TTC549 (cell line): ENCODE data around the gene ESYT1.

Source experiments
- FAIRE-seq: peaks from 2 replicates; lab custom pipeline; 2012; peaks lifted over from hg19 to GRCh38; lab: Jason Lieb, UNC

The ESYT1 gene, protein sequence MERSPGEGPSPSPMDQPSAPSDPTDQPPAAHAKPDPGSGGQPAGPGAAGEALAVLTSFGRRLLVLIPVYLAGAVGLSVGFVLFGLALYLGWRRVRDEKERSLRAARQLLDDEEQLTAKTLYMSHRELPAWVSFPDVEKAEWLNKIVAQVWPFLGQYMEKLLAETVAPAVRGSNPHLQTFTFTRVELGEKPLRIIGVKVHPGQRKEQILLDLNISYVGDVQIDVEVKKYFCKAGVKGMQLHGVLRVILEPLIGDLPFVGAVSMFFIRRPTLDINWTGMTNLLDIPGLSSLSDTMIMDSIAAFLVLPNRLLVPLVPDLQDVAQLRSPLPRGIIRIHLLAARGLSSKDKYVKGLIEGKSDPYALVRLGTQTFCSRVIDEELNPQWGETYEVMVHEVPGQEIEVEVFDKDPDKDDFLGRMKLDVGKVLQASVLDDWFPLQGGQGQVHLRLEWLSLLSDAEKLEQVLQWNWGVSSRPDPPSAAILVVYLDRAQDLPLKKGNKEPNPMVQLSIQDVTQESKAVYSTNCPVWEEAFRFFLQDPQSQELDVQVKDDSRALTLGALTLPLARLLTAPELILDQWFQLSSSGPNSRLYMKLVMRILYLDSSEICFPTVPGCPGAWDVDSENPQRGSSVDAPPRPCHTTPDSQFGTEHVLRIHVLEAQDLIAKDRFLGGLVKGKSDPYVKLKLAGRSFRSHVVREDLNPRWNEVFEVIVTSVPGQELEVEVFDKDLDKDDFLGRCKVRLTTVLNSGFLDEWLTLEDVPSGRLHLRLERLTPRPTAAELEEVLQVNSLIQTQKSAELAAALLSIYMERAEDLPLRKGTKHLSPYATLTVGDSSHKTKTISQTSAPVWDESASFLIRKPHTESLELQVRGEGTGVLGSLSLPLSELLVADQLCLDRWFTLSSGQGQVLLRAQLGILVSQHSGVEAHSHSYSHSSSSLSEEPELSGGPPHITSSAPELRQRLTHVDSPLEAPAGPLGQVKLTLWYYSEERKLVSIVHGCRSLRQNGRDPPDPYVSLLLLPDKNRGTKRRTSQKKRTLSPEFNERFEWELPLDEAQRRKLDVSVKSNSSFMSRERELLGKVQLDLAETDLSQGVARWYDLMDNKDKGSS

GRCh38 chr12:56127888-56128669 is at the start of gene ESYT1:
TSS of gene ESYT1 (plus strand) at chr12:56128267. CDS start at chr12:56128320, 53 bp downstream.
- peak; percentile 95 for FAIRE-seq

- no peak for FAIRE-seq
Measured at GRCh38 chr12:56078427-56078826, 49.6 kb upstream of the ESYT1 start.

GRCh38 chr12:56078931-56079722 is 48.9 kb upstream of the ESYT1 start:
- no peak for FAIRE-seq

DNA sequence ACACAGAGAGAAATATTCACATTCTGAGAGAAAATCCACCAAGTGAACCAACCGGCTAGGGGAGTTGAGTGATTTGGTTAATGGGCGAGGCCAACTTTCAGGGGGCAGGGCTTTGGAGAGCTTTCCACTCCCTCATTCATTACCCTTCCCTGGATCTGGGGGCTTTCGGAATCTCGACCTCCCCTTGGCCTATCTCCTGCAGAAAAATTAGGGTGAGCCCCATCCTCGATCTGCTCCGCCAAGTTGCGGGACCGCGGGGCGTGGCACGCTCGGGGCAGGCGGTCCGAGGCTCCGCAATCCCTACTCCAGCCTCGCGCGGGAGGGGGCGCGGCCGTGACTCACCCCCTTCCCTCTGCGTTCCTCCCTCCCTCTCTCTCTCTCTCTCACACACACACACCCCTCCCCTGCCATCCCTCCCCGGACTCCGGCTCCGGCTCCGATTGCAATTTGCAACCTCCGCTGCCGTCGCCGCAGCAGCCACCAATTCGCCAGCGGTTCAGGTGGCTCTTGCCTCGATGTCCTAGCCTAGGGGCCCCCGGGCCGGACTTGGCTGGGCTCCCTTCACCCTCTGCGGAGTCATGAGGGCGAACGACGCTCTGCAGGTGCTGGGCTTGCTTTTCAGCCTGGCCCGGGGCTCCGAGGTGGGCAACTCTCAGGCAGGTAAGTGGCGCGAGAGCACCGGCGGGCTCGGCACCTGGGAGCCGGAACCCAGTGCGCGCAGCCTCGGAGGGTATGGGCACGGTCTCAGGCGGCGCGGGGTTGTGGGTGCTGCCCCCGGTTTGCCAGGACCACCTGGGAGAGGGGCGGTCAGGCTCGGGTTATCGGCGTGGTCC is 48.1 kb upstream of the ESYT1 start, which contains the start of gene ERBB3:
TSS of gene ERBB3 (plus strand) at position 443 of the 833 bp plus-strand sequence. CDS start at position 579, 136 bp downstream.
- no peak for FAIRE-seq

DNA sequence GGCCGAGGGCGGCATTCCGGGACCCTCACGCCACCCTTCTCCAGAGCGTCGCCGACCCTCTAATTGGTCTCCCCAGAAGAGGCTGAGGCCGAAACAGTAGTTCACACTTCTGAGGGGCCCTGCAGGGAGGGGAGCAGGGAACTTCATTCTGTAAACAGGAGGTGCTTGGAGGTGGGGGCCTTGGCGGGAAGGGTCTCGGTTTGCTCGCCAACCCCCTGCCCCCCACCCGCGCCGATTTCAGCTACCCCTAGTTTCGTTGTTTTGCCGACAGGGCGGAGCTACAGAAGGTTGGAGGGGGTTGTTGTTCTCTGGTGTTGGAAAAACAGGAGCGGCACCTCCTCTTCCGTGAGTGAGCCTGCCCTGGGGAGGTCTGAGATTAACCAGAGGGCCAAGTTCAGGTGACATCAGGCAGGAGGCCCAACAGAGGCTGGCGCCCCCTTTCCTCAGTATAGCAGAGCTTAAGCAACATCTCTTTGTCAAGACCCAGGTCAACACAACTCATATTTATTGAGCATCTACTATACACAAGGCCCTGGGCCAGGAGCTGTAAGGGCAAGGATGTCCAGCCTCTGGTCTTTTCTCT is 47.4 kb upstream of the ESYT1 start:
- FAIRE-seq: no peak

DNA sequence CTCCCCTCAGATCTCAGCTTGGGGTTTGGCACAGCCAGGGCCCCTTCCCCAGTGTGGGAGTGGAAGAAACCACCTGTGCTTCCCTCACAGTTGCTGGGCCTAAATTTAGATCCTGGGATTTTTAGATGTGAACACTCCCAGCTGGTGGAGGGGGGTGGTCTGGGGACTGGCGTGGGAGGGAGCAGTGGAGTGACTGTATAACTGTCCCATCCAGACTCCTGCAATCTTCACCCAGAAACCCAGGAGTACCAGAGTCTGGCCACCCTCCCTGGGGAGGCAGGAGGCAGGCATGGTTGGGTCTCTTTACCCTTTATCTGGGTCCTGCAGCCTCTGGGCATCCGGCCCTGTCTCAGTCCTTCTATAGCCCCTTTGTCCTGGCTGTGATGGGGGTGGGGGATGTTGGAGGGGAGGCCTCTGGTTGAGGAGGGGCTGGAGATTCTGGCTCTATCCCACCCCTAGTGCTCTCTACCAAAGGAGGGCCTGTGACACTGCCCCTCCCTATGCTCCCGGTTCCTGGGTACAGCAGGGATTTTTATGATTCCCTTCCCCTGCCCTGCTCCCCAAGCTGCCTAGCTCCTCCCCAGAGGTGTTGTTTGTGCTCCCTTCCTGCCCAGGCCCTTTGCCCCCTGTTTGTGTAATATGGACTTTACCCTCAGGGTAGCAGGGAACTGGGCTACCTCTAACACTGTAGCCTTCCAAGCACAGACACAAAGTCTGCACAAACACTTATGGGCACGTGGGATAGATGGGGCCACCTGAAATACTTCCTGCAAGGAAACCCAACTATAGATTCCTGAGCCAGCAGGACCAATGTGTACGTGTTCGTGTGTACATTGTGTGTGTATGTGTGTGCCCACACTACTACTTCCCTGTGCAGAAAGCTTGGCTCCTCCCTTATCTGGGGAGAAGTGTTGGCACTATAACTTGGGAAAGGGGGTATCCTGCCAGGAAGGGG is 46.4 kb upstream of the ESYT1 start:
- no peak for FAIRE-seq

- no peak for FAIRE-seq
Measured at GRCh38 chr12:56082382-56082781, 45.7 kb upstream of the ESYT1 start.

DNA sequence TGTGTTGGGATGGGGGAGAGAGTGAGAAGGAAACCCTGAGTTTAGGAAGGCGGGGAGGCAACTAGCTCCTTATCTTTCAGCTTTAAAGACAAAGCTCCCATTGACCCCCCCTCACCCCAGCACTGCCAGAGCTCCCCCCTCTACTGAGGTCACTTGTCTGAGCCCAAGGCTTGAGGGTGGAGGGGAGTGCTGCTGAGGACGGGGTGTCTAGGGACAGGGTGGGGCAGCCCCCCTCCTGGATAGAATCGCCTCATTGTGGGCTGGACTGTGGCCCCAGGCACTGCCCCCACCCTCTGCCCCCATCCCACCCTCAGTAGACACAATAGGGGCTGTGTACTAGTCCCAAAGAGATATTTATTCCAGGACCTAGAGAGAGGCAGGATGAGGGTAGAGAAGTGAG is 45.1 kb upstream of the ESYT1 start:
- no peak for FAIRE-seq

GRCh38 chr12:56084958-56085543 is 43.0 kb upstream of the ESYT1 start:
- no peak for FAIRE-seq

DNA sequence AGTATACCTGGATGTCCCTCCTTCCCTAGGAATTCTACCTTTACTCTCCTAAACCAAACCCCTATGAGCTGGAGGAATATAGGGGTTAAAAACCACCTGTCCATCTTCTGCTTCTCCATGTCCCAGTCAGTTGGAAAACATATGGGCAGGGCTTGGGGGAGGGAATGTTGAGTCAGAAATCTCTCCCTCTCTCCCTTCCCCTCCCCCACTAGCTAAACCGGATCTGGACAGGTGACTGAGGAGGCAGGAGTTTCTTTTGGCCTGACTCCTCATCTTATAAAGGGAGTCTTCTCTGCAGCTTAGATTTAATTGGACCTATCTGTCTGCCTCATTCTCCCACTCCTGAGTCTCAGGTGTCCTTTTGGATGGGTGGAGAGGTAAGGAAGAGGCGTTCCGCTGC is 42.0 kb upstream of the ESYT1 start:
- no peak for FAIRE-seq

GRCh38 chr12:56086608-56087007 is 41.5 kb upstream of the ESYT1 start:
- FAIRE-seq: no peak

- FAIRE-seq: no peak
Measured at GRCh38 chr12:56087220-56087619, 40.8 kb upstream of the ESYT1 start.

GRCh38 chr12:56097738-56098137 is 30.3 kb upstream of the ESYT1 start:
- no peak for FAIRE-seq

DNA sequence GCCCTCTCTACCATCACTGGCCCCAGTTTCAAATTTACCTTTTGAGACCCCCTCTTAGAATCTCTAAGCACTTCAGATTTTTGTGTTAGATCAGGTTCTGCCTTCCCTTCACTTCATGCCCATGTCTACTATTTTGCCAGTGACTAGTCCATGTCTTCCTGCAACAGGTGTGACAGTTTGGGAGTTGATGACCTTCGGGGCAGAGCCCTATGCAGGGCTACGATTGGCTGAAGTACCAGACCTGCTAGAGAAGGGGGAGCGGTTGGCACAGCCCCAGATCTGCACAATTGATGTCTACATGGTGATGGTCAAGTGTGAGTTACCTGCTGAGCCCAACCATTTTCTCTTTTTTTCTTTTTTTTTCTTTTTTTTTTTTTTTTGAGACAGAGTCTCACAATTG is 29.5 kb upstream of the ESYT1 start:
- FAIRE-seq: no peak

DNA sequence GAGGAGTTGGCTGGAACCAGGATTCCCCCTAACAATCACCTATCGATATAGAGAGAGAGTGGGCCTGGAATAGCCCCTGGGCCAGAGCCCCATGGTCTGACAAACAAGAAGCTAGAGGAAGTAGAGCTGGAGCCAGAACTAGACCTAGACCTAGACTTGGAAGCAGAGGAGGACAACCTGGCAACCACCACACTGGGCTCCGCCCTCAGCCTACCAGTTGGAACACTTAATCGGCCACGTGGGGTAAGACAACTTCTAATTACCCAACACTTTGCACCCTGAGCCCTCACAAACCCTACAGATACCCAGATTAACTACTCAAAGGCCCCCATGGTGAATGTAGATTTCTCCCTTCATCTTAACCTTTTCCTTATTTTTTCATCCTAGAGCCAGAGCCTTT is 28.3 kb upstream of the ESYT1 start:
- FAIRE-seq: no peak

GRCh38 chr12:56101045-56101444 is 27.0 kb upstream of the ESYT1 start:
- no peak for FAIRE-seq

DNA sequence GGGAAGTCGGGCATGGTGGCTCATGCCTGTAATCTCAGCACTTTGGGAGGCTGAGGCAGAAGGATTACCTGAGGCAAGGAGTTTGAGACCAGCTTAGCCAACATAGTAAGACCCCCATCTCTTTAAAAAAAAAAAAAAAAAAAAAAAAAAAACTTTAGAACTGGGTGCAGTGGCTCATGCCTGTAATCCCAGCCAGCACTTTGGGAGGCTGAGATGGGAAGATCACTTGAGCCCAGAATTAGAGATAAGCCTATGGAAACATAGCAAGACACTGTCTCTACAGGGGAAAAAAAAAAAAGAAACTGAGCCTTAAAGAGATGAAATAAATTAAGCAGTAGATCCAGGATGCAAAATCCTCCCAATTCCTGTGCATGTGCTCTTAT is 25.4 kb upstream of the ESYT1 start:
- FAIRE-seq: no peak

GRCh38 chr12:56103066-56103711 is 24.9 kb upstream of the ESYT1 start:
- no peak for FAIRE-seq
